Gastroesophageal sphincter (tissue), 4 donors: ENCODE results near the gene RHEBL1. TPM values are rescaled to one million over a fixed set of nuclear protein-coding genes. Genes with fewer than 3 reads are reported as not detected.

ENCODE experiments used
- ATAC-seq: fragments of 150-250 bp; one replicate; pipeline ENCODE4 v1.9.1; 2016; ENCODE audit warnings: mild to moderate bottlenecking, moderate library complexity
- H3K27ac ChIP-seq, 4 donors: fragments of 200-600 bp; sonication (generic) in 3 of 4; 1 replicate in 3 of 4; 2 replicates in 1 of 4; pipeline ENCODE4 v1.5.1; 2016 to 2019
- H3K27me3 ChIP-seq: fragments of 200-600 bp; sonication (generic); one replicate; pipeline ENCODE4 v1.5.1; 2019
- H3K36me3 ChIP-seq, 2 donors: fragments of 200-600 bp; sonication (generic); one replicate each; pipeline ENCODE4 v1.5.1; 2019; ENCODE audit warnings: control low read depth in 1 of 2
- H3K4me1 ChIP-seq, 3 donors: fragments of 200-600 bp; sonication (generic); 1 replicate in 2 of 3; 2 replicates in 1 of 3; pipeline ENCODE4 v1.5.1; 2016 to 2019; ENCODE audit warnings: control low read depth in 2 of 3
- H3K4me3 ChIP-seq, 2 donors: fragments of 200-600 bp; sonication (generic); one replicate each; pipeline ENCODE4 v1.5.1; 2019; ENCODE audit warnings: mild to moderate bottlenecking in 1 of 2, moderate library complexity in 1 of 2
- H3K9me3 ChIP-seq, 3 donors: fragments of 200-600 bp; sonication (generic); one replicate each; pipeline ENCODE4 v1.5.1; 2017 to 2019; ENCODE audit warnings: control low read depth in 2 of 3
- CTCF ChIP-seq, 4 experiments: fragments of 200-600 bp in 2 of 4; fragments of 450-650 bp in 2 of 4; sonication (generic) in 1 of 4; IDR thresholded peaks; one replicate each; pipeline ENCODE4 v1.5.1; 2017 to 2019; ENCODE audit warnings: antibody characterized with exemption in 4 of 4, mild to moderate bottlenecking in 2 of 4, moderate library complexity in 2 of 4
- EP300 ChIP-seq: sonication (generic); formaldehyde crosslinking; IDR thresholded peaks from one replicate; pipeline ENCODE4 v1.6.1; 2017; ENCODE audit warnings: antibody characterized with exemption, mild to moderate bottlenecking
- POLR2A ChIP-seq, 2 donors: fragments of 450-650 bp; IDR thresholded peaks; one replicate each; pipeline ENCODE4 v1.6.1; 2017; ENCODE audit warnings: antibody characterized with exemption in 2 of 2, mild to moderate bottlenecking in 2 of 2, moderate library complexity in 1 of 2
- POLR2AphosphoS5 ChIP-seq: sonication (generic); formaldehyde crosslinking; IDR thresholded peaks from one replicate; pipeline ENCODE4 v1.6.1; 2017; ENCODE audit warnings: antibody characterized with exemption
- WGBS, 2 donors: methylation state at CpG; one replicate each; pipeline ENCODE4 v1.1.5; 2018; ENCODE audit warnings: low coverage in 1 of 2; 5-methylcytosine and 5-hydroxymethylcytosine counted together
- total RNA-seq, 4 donors: library from RNA; depleted of rRNA; stranded (reverse); fragments of >200 nt; gene quantifications; one replicate each; pipeline ENCODE4 v1.1.0, GENCODE V29; 2016

RHEBL1 gene
- total RNA-seq, 4 donors from 2014 or later: 0.35 TPM; not detected in 3

DNA sequence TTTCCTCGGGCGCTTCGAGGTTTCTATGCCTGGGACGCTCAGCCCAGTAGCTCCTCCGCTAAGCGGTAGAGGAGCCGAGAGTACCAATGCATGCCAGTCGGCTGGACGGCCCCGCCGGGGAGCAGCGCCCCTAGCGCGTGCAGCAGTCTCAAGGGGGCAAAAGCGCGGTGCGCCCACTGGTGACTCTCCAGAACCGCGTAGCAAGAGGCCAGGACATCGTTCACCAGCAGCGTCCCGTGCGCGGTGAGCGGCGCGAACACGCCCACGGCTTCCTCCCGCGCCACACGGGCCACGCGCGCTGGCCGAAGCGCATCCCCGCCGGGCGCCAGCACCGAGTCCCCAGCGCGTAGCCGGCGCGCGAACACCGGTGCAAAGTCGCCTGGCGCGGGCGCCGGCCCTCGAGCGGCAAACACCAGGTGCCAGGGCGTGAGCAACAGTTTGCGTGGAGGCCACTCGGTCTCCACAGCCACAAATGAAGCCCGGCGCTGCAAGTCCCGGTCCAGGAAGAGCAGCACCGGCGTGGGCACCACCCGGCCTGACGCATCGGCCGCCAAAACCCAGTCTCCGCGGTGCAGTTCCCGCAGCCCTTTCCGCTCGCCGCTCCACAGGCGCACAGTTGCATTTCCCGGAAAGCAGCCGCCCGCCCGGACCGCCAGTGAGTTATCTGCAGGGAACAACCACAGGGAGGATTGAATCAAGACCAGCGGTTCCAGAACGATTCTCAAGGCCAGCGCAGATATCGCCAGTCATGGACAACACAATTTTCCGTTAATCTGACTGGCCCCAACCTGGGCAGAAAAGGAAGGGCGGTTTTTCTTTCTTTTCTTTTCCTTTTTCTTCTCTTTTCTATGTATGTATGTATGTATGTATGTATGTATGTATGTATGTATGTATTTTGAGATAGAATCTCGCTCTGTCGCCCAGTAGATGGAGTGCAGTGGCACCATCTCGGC, 20.3 kb upstream of the RHEBL1 start:
- Histone ChIP-seq H3K4me3 (peak overlapping the region in 1 of 2 donors; percentile 46), H3K9me3 (no peaks in the 10 kb centered on the region), H3K27me3 (peaks cover 67% of the 10 kb centered on the region), H3K27ac (no peak overlapping the region), H3K4me1 (peaks cover 0 to 82% (median 48%) of the 10 kb centered on the region in 3 donors), H3K36me3 (no peaks in the 10 kb centered on the region)
- TF ChIP-seq EP300 (no peak), CTCF (IDR thresholded peaks at IDR 0.05) (peak in 2 of 4 experiments; percentile 21 to 38), POLR2AphosphoS5 (peak; percentile 20), POLR2A (IDR thresholded peaks at IDR 0.05) (no peak)
- WGBS, 2 donors: 27 to 44% methylated on average over 6 to 11 of the region's 88 CpGs
- no peak for ATAC-seq

DNA sequence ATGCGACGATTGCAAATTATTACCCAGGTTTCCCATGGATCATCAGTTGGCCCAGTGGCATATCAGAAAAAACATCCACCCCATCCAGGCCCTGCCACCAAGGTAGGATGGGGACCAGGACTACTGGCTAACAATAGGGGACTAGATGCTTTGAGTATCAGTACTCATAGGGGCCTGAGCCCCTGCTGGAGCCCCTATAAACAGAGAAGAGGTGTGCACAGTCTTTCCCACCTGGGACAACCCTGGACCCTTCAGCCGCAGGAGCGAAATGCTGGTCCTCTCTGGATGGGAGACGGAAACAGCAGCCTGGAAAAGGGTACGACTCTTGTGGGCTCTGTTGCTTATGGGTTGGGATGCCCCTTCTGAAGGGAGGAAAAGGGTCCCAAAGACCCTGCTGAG, 19.2 kb upstream of the RHEBL1 start:
- TF ChIP-seq CTCF (IDR thresholded peaks at IDR 0.05): no peak
- no peak for TF ChIP-seq EP300
- TF ChIP-seq POLR2AphosphoS5: no peak
- TF ChIP-seq POLR2A (IDR thresholded peaks at IDR 0.05): no peak
- ATAC-seq: no peak
- Histone ChIP-seq H3K4me3 (no peak overlapping the region), H3K9me3 (no peaks in the 10 kb centered on the region), H3K36me3 (no peaks in the 10 kb centered on the region), H3K27ac (no peak overlapping the region), H3K4me1 (peaks cover 0 to 70% (median 38%) of the 10 kb centered on the region in 3 donors), H3K27me3 (peaks cover 56% of the 10 kb centered on the region)
- WGBS, 2 donors: 17% methylated on average over 2 of the region's 6 CpGs; no CpG with 5 or more reads in 1 of the 2 donors

- Histone ChIP-seq H3K9me3 (no peaks in the 10 kb centered on the region), H3K27ac (peak overlapping the region in 1 of 4 donors; percentile 26), H3K27me3 (peaks cover 50% of the 10 kb centered on the region), H3K4me1 (peaks cover 0 to 64% (median 33%) of the 10 kb centered on the region in 3 donors), H3K36me3 (no peaks in the 10 kb centered on the region), H3K4me3 (peak overlapping the region in 1 of 2 donors; percentile 8)
- ATAC-seq: peak; percentile 87
- TF ChIP-seq EP300: no peak
- peak; percentile 5 for TF ChIP-seq POLR2AphosphoS5
- TF ChIP-seq CTCF (IDR thresholded peaks at IDR 0.05): peak; percentile 78 to 94 (median 84)
- no peak for TF ChIP-seq POLR2A (IDR thresholded peaks at IDR 0.05)
- 0 to 3% methylated on average over 2 to 16 of the region's 18 CpGs for WGBS, 2 donors
Measured at GRCh38 chr12:49088150-49088931, 18.6 kb upstream of the RHEBL1 start.

- Histone ChIP-seq H3K4me3 (no peak overlapping the region), H3K27ac (peak overlapping the region in 1 of 4 donors; percentile 23), H3K9me3 (no peaks in the 10 kb centered on the region), H3K4me1 (peaks cover 0 to 42% (median 22%) of the 10 kb centered on the region in 3 donors), H3K36me3 (no peaks in the 10 kb centered on the region), H3K27me3 (peaks cover 28% of the 10 kb centered on the region)
- WGBS, 2 donors: 21 to 51% methylated on average over 3 of the region's 3 CpGs
- ATAC-seq: no peak
- TF ChIP-seq POLR2A (IDR thresholded peaks at IDR 0.05) (no peak), EP300 (no peak), POLR2AphosphoS5 (no peak), CTCF (IDR thresholded peaks at IDR 0.05) (no peak)
Measured at GRCh38 chr12:49086116-49086515, 16.3 kb upstream of the RHEBL1 start.
